Superior temporal gyrus (tissue), 1 donor: ENCODE data around the gene RPP38.

ENCODE experiments used
- DNase-seq: peaks from one replicate; pipeline ENCODE4 v3.0.0-alpha.2; 2016; ENCODE audit errors: extremely low spot score

The RPP38 gene, protein sequence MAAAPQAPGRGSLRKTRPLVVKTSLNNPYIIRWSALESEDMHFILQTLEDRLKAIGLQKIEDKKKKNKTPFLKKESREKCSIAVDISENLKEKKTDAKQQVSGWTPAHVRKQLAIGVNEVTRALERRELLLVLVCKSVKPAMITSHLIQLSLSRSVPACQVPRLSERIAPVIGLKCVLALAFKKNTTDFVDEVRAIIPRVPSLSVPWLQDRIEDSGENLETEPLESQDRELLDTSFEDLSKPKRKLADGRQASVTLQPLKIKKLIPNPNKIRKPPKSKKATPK

DNA sequence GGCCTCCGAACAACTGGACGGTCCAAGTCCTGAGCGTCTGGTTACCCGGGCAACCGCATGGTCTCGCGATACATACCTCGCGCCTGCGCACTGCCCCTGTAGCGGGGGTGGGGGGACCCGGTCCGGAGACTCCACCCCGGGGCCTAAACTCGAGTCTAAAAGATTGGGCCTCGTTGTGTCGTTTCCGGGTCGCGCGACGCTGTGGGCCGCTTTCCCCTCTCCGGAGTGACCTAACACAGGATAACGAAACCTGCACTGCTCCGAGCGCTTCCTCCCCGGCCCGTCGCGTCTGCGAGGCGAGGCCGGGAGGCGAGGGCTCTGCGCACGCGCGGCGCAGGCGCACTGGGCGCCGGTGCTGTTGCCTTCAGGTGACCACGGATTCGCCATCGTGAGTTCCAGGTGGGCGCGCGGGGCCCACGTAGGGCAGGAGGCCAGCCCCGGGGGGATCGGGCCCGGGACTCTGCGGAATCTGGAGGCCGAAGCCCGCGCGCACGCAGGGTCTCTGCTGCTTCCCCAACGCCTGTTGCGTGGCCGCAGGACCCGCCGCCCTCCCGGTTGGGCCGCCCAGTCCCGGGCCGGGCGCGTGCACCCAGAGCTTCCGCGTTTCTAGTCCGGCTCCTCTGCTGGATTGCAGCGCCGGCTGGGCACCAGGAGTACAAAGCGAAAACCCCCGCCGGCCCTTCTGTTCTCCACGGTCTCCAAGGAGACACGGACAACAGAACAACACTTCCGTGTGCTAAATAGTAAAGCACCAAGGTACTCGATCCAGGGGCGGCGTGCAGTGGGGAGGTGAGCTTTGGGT, at the start of gene RPP38:
TSS of gene RPP38 (plus strand) at position 345 of the 802 bp plus-strand sequence. CDS start 5,960 bp downstream, outside the sequence.
- peak; percentile 97 for DNase-seq

DNA sequence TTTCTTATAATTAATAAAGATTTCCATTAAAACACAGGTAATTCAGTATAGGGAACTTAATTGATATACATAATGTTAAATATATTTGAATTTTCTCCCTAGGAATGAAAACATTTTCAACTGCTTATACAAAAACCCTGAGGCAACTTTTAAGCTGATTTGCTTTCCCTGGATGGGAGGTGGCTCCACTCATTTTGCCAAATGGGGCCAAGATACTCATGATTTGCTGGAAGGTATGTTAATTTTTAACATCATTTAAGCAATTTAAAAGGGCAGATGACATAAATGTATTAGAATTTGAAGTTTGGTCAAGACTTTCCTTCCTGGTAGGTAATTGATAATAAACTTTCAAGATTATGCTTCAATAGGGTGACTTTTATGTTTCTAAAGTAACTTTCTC, 47.6 kb upstream of the RPP38 start:
- no peak for DNase-seq

DNA sequence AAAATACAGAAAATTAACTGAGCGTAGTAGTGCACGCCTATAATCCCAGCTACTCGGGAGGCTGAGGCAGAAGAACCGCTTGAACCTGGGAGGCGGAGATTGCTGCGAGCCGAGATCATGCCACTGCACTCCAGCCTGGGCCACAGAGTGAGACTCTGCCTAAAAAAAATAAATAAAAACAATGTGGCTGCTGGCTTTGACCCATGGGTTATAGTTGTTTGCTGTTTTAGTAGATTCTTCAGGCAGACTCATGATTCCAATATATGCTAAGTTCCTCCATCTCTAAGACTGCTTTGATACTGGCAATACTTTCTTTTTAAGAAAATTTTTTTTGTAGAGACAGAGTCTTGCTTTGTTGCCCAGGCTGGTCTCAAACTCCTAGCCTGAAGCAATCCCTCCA, 45.0 kb upstream of the RPP38 start:
- DNase-seq = no peak

DNA sequence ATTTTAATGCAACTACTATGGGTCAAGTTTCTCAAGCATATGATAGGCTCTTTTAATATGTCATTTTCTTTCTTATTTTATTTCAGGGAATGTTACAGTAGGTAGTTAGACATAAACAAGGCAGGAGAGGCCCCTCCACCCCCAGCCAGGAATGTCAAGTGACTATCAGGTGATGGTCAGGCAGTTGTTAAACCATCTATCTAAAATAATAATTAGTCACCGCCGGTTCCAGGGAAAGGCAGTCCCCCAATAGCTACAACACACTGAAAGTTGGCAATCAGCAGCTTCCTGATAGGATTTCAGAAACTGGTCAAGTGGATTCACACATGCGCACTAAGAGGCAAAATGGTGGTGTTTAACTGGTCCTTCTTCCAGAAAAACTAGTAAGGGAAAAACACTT, 44.1 kb upstream of the RPP38 start:
- DNase-seq = no peak

DNA sequence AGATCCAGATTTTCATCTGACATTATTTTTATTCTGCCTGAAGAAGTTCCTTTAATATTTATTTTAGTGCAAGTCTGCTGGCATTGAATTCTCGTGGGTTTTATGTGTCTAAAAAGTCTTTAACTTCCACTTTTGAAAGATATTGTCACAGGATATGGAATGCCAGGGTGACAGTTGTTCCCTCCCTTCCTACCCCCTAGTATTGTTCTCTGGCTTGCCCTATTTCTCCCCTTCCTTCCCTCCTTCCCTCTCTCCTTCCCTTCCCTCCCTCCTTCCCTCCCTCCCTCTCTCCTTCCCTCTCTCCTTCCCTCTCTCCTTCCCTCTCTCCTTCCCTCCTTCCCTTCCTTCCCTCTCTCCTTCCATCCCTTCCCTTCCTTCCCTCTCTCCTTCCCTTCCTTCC, 38.5 kb upstream of the RPP38 start:
- no peak for DNase-seq

DNA sequence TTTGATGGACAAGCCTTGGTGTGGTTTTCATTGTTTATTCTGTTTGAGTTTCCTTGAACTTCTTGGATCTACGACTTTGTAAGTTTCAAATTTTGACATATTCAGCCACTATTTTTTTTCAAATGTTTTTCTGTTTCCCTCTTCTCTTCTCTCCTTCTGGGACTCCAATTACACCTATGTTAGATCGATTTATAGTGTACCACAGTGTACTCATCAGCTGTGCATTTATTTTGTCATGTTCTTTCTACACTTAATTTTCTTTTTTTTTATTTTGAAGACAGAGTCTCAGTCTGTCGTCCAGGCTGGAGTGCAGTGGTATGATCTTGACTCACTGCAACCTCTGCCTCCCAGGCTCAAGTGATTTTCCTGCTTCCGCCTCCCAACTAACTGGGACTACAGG, 37.2 kb upstream of the RPP38 start:
- no peak for DNase-seq

DNA sequence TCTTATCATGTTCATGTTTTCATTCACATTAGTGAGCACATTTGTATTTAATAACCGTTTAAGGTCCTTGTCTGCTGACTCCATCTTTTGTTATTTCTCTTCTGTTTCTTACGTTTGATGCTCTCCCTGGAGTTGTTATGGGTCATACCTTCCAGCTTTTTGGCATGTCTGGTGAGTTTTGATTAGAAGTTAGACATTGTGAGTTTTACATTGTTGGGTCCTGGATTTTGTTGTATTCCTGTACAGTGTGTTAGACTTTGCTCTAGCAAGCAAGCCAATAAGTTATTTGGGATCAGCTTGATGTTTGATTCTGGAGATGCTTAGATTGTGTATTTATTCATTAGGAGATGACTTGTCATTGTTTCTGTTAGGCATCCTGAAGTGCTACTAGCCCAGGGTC, 36.5 kb upstream of the RPP38 start:
- DNase-seq = no peak

DNA sequence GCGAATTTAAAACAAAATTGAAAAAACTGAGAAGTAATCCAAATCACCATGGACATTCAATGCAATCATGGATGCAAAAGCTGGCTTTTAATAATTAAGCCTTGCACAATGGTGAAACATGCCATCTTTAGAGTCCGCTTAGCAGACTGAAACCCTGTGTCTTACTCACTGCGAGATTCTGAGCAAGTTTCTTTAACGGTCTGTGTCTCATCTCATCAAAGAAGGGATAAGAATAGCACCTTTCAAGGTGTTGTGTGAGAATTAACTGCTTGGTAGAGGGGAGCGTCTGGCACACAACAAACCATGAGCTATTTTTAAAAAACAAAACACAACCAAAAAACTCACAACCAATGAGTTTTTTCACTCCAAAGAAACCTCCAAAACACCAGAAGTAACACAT, 30.0 kb upstream of the RPP38 start:
- DNase-seq = no peak

DNA sequence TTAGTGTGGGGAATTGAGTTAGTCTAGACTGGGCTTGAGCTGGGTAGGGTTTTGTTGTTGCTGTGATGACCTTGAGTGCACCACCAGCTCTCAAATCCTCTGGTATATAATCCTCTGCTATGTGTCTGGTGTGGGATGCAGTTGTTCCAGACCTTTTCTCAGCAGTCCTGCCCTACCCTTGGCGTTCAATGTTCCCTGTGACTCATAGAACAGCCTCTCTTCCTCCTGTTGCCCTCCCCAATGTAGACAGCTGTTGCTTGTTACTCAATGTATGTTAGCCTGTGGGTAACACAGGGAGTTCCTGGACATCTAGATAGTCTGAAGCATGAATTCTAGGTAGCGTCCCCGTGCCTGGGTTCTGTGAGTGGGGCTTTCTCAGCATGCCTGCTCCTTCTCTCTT, 28.4 kb upstream of the RPP38 start:
- DNase-seq = no peak

DNA sequence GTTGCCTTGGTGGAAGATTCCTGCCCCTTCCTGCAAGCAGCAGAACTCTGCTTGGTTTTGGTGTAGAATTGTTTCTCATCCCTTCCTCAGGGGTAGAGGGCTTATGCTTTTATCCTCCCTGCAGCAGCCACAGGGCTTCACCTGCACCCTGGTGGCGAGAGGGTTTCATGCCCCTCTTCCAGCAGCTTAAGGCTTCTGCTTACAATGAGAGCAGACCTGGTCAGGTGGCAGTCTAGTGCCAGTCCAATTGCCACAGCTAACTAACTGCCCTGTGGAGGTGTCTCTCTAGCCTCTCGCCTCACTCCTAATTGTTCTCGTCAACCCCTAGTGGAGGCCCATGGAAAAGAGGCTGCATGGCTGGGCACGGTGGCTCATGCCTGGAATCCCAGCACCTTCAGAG, 27.9 kb upstream of the RPP38 start:
- DNase-seq = no peak

DNA sequence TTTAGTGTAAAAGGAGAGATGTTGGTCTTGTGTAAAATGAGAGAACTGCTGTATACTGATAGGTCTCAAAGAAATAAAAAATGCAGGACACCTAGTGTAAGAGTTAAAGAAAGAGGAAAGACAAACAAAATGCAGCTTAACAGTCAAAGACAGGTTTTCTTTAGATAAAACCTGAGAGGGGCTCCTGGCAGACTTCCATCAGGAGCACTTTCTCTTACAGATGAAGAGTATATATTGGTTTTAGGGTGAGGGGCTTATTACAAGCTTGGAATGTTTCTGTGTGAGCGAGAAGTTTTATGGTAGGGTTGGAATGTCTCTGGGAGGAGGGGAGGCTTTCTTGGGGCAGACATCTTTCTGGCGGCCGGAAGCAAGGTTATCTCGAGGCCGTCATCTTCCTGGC, 24.8 kb upstream of the RPP38 start:
- DNase-seq = no peak

DNA sequence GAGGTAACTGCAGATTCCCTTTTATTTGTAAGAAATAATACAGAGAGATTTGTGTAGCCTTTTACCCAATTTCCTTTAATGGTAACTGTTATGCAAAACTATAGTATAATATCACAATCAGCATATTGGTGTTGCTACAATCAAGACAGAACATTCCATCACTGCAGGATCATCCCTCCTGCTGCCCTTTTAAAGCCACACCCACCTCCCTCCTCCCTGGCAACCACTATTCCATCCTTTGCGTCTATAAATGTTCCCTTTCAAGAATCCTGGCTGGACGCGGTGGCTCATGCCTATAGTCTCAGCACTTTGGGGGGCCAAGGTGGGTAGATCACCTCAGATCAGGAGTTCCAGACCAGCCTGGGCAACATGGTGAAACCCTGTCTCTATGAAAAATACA, 21.7 kb upstream of the RPP38 start:
- no peak for DNase-seq

DNA sequence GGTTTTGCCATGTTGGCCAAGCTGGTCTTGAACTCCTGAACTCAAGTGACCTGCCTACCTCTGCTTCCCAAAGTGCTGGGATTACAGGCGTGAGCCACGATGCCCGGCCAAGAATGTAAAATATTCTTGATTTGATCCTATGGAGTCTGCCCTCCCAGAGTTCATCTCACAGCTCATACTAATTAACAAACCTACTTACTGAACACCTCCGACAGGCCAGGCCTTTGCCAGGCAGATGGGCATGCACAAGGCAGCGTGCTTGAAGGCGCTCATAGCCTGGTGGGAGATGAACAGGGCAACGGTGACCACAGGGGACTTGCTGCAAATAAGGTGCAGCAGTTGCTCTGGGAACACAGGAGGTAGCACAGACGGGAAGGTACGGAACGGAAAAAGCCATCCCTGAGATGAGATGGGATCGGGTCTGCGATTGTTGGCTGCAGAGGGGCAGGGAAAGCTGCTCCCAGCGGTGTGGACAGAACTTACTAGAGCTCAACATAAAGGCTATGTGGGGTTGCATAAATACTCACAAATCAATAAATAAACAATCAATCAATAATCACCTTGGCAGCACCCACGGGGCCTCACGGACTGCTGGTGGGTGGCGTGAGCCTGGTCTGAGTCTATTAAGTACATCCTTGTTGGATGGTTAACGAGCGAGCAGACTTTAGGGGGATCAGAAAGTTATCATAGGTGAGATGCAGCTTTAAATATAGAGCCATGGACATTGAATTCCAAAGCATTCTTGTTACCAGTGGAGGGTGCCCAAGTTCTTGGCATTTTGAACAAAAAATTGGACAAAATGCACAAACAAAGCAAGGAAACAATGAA, 13.3 kb upstream of the RPP38 start:
- DNase-seq = no peak

DNA sequence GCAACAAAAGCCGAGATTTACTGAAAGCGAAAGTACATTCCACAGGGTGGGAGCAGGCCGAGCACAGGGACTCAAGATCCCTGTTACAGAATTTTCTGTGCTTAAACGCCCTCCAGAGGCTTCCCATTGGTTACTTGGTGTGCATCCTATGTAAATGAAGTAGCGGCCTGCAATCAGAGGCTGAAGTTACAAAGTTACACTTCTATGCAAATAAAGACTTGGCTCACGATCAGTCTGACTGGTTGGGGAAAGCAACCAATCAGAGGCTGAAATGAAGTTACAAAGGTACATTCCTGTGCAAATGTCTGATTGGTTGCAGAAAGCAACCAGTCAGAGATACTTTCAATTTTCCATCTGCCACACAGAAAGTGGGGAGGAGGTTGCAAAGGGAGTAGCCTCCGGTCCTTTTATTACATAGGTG, 12.6 kb upstream of the RPP38 start:
- DNase-seq = peak; percentile 76

DNA sequence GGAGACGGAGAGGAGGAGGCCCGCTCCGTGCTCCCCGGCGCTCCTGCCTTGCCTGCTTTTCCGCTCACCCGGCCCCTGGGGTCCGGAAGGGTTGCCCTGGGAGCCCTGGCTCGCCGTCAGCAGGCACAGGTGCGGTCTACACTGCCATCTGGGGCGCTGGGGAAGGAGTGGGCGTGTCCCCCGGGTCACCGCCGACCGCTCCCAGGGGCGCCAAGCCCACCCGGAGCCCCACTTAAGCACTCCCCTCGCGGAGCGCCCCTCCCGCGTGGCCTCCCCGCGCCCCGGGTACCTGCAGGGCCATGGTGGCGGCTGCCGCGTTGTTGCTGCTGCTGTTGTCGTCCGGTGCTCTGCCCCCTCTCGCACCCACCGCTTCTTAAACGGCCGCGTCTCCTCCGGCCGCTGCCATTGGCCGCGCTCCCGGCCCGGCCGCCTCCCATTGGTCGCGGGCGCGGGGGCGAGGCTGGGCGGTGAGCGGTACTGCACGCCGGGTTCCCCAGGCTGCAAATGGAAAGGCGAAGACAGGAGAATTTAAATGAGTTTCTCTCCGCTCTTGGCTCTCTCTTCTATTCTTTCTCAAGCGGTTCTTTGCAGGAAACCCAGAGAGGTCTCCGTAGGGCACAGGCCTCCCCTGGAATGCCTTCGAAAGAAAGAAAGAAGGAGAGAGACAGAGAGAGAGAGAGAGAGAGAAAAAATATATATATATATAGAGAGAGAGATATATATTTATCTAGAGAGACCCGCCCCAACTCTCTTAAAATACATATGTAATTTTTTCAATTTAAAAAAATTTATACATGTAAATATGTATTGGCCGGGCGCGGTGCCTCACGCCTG, 8.5 kb upstream of the RPP38 start, which contains the start of gene ACBD7:
TSS of gene ACBD7 (minus strand) at position 349 of the 834 bp plus-strand sequence. CDS start at position 301, 48 bp downstream.
- peak; percentile 77 for DNase-seq

DNA sequence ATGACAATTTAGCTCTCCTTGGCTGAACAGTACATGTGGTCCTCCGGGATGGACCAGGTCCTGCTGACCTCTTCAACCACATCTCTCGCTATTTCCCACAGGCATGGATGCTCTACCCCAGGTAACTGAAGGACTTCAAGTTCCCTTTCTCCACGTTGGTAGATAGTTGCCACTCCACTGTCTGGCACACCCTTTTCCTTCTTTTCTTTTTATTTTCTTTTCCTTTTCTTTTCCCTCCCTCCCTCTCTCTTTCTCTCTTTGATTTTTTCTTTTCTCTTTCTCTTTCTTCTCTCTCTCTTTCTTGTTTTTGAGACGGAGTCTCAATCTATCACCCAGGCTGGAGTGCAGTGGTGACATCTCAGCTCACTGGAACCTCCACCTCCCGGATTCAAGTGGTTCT, 5.7 kb upstream of the RPP38 start:
- DNase-seq = no peak

DNA sequence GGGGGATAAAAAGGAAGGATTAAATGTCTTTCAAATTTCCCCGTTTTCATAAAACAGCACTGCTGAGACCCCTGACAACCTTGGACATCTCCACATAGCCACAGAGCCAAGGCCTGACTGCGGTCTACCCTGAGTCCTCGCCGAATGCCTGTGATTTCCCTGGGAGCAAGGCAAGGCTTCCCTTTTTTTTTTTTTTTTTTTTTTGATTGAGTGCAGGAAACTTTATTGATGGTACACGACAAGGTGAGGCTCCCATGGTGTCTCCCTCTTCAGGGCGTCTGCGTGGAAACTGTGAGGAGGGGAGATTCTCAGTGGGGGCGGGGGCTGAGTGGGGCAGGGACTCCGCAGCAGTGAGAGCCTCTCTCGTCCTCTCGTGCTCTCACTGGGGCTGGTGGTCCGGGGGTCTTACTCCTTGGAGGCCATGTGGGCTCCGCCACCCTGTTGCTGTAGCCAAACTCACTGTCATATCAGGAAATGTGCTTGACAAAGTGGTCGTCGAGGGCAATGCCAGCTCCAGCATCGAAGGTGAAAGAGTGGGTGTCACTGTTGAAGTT, 4.2 kb upstream of the RPP38 start:
- no peak for DNase-seq

DNA sequence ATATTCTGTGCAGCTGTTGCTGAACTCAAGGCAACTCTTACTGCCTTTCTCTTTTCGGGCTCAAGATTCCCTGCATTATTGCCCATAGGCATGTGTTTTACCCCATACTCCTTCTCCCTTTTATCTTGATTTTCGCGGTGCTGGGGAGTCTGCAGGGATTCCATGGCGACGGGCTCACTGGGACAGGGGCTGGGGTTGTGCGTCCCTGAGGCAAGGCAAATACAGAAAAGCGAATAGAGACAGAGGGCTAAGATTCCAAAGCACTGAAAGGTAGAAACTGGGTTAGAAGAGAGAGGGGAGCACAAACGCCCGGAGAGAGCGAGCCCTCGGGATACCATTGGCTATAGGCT, 519 bp upstream of the RPP38 start:
- DNase-seq = no peak

DNA sequence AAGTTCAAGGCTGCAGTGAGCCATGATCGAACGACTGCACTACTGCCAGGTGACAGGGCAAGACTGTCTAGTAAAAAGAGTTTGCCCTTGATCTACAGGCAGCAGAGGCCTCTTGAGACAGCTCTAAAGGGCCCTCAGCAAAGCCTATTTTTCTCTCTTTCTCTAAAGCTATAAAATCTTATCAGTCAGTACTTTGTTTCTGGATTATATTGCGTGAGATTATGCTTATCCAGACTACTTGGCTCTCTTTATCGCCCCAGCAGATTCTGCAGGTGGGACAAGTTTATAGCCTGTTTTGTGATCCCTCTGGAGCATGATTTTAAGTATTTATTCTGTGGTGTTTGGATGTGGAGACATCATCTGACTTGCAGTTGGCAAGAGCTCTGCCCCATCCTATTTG, 2.7 kb downstream of the RPP38 start:
- DNase-seq = no peak

DNA sequence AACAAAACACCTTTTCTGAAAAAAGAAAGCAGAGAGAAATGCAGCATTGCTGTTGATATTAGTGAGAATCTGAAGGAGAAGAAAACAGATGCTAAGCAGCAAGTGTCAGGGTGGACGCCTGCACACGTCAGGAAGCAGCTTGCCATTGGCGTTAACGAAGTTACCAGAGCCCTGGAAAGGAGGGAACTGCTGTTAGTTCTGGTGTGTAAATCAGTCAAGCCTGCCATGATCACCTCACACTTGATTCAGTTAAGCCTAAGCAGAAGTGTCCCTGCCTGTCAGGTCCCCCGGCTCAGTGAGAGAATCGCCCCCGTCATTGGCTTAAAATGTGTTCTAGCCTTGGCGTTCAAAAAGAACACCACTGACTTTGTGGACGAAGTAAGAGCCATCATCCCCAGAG, 6.4 kb downstream of the RPP38 start:
- no peak for DNase-seq

DNA sequence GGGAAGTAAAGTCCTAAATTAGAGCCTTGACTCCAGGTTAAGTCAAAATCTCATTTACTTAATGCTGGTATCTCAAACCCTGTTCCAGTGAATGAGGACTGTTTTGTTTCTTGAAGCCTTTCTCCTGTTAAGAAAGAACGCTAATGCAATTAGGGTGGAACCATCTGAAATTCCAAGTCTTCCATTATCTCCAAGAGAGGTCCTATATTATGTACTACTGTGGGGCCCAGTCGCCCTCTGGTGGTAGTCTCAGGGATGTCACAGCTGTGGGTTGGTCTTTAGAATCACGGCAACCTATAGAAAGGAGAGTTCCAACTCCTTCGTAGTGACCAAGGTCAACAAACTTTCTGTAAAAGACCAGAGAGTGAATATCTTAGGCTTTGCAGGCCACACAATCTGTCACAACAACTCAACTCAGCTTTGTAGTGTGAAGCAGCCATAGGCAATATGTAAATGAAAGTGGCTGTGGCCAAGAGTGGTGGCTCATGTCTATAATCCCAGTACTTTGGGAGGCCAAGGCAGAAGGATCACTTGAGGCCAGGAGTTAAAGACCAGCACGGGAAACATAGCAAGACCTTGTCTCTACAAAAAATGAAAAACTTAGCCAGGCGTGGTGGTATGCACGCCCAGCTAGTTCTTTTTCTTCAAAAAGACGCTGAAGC, 9.3 kb downstream of the RPP38 start:
- DNase-seq = peak; percentile 85
